Neural progenitor cell (in vitro differentiated cells): ENCODE data around the gene SPINK5. TPM values are rescaled to one million over a fixed set of nuclear protein-coding genes. Genes with fewer than 3 reads are reported as not detected.

Experiments
- DNase-seq: peaks from one replicate; pipeline ENCODE4 v3.0.0-alpha.2; 2016; ENCODE audit warnings: low spot score
- H2AFZ ChIP-seq: fragments of 200-600 bp; sonication (generic); replicated peaks from 2 replicates; pipeline ENCODE4 v1.6.1; 2016; ENCODE audit warnings: antibody characterized with exemption
- H3F3A ChIP-seq: fragments of 200-600 bp; sonication (generic); 2 replicates; pipeline ENCODE4 v1.6.1; 2016; ENCODE audit warnings: antibody characterized with exemption, low read depth
- H3K27ac ChIP-seq: fragments of 200-600 bp; sonication (generic); 2 replicates; pipeline ENCODE4 v1.5.1; 2016; ENCODE audit warnings: mild to moderate bottlenecking
- H3K27me3 ChIP-seq: fragments of 200-600 bp; sonication (generic); 2 replicates; pipeline ENCODE4 v1.6.1; 2016; ENCODE audit warnings: mild to moderate bottlenecking, moderate library complexity
- H3K36me3 ChIP-seq: fragments of 200-600 bp; sonication (generic); 2 replicates; pipeline ENCODE4 v1.5.1; 2016
- H3K4me1 ChIP-seq: fragments of 200-600 bp; sonication (generic); 2 replicates; pipeline ENCODE4 v1.6.1; 2016; ENCODE audit warnings: mixed run types
- H3K4me2 ChIP-seq: fragments of 200-600 bp; sonication (generic); 2 replicates; pipeline ENCODE4 v1.6.1; 2016
- H3K4me3 ChIP-seq: fragments of 200-600 bp; sonication (generic); 2 replicates; pipeline ENCODE4 v1.5.1; 2016
- H3K79me2 ChIP-seq: fragments of 200-600 bp; sonication (generic); 2 replicates; pipeline ENCODE4 v1.6.1; 2016; ENCODE audit warnings: low read depth
- H3K9ac ChIP-seq: fragments of 200-600 bp; sonication (generic); 2 replicates; pipeline ENCODE4 v1.6.1; 2016
- H3K9me3 ChIP-seq: fragments of 200-600 bp; sonication (generic); 2 replicates; pipeline ENCODE4 v1.5.1; 2016; ENCODE audit warnings: low read depth
- H4K20me1 ChIP-seq: fragments of 200-600 bp; sonication (generic); 2 replicates; pipeline ENCODE4 v1.6.1; 2016; ENCODE audit warnings: low read depth
- H3K27ac Mint-ChIP-seq: 3 replicates; pipeline ENCODE4 v1.8.0; 2021; ENCODE audit warnings: mixed read lengths
- H3K27me3 Mint-ChIP-seq: 2 replicates; pipeline ENCODE4 v1.8.0; 2022; ENCODE audit warnings: low read depth, mild to moderate bottlenecking, inconsistent platforms, moderate library complexity, mixed read lengths; ENCODE audit not compliant: insufficient read depth
- H3K36me3 Mint-ChIP-seq: 3 replicates; pipeline ENCODE4 v1.8.0; 2021; ENCODE audit warnings: mixed read lengths
- H3K4me1 Mint-ChIP-seq: 3 replicates; pipeline ENCODE4 v1.8.0; 2021; ENCODE audit warnings: mixed read lengths
- H3K4me3 Mint-ChIP-seq: 3 replicates; pipeline ENCODE4 v1.8.0; 2021; ENCODE audit warnings: mild to moderate bottlenecking, moderate library complexity, mixed read lengths
- H3K9me3 Mint-ChIP-seq: 3 replicates; pipeline ENCODE4 v1.8.0; 2020; ENCODE audit warnings: mixed read lengths
- CTCF ChIP-seq: fragments of 200-600 bp; sonication (generic); IDR thresholded peaks from 2 replicates; pipeline ENCODE4 v1.5.1; 2017; ENCODE audit warnings: antibody characterized with exemption, mild to moderate bottlenecking
- EZH2 ChIP-seq: fragments of 200-600 bp; sonication (generic); IDR thresholded peaks from 2 replicates; pipeline ENCODE4 v1.6.1; 2017; ENCODE audit warnings: antibody characterized with exemption, mild to moderate bottlenecking, moderate library complexity
- EZH2phosphoT487 ChIP-seq: fragments of 200-600 bp; sonication (generic); IDR thresholded peaks from 2 replicates; pipeline ENCODE4 v1.6.1; 2017; ENCODE audit warnings: antibody characterized with exemption
- total RNA-seq: library from RNA; depleted of rRNA; stranded (reverse); fragments of >200 nt; gene quantifications from 2 replicates; pipeline ENCODE4 v1.2.3, GENCODE V29; 2015; ENCODE audit warnings: low replicate concordance

The SPINK5 gene
- total RNA-seq, 1 donor from 2014 or later = 18.1 TPM

- H3K4me3 Mint-ChIP-seq = no peak overlapping the region
- no peak for TF ChIP-seq CTCF
- TF ChIP-seq EZH2 = no peak
- no peak for TF ChIP-seq EZH2phosphoT487
- DNase-seq = no peak
- H3K27me3 ChIP-seq = no peaks in the 10 kb centered on the region
- no peak overlapping the region for H2AFZ ChIP-seq
- peaks cover 2% of the 10 kb centered on the region for H3K9me3 ChIP-seq
- H3K9me3 Mint-ChIP-seq = peaks cover 10% of the 10 kb centered on the region
- no peaks in the 10 kb centered on the region for H3K4me1 Mint-ChIP-seq
- H4K20me1 ChIP-seq = no peaks in the 10 kb centered on the region
- peaks cover 2% of the 10 kb centered on the region for H3K36me3 Mint-ChIP-seq
- no peak overlapping the region for H3K27ac Mint-ChIP-seq
- no peak overlapping the region for H3K27ac ChIP-seq
- H3K4me3 ChIP-seq = no peak overlapping the region
- no peaks in the 10 kb centered on the region for H3K4me1 ChIP-seq
- no peaks in the 10 kb centered on the region for H3K79me2 ChIP-seq
- H3K27me3 Mint-ChIP-seq = no peaks in the 10 kb centered on the region
- no peak overlapping the region for H3K4me2 ChIP-seq
- H3K36me3 ChIP-seq = no peaks in the 10 kb centered on the region
- H3K9ac ChIP-seq = no peak overlapping the region
- H3F3A ChIP-seq = no peaks in the 10 kb centered on the region
Measured at GRCh38 chr5:148060881-148061280, 2.9 kb upstream of the SPINK5 start.

- Histone ChIP-seq H3F3A (no peaks in the 10 kb centered on the region), H3K9me3 (no peaks in the 10 kb centered on the region), H3K4me2 (no peak overlapping the region), H3K9ac (no peak overlapping the region), H3K36me3 (no peaks in the 10 kb centered on the region), H3K27ac (no peak overlapping the region), H2AFZ (no peak overlapping the region), H3K4me3 (no peak overlapping the region), H3K79me2 (no peaks in the 10 kb centered on the region), H3K4me1 (peaks cover 4% of the 10 kb centered on the region), H3K27me3 (no peaks in the 10 kb centered on the region), H4K20me1 (no peaks in the 10 kb centered on the region)
- DNase-seq = peak; percentile 4
- H3K27me3 Mint-ChIP-seq = no peaks in the 10 kb centered on the region
- H3K36me3 Mint-ChIP-seq = no peaks in the 10 kb centered on the region
- peaks cover 3% of the 10 kb centered on the region for H3K4me1 Mint-ChIP-seq
- no peaks in the 10 kb centered on the region for H3K9me3 Mint-ChIP-seq
- TF ChIP-seq EZH2phosphoT487 (no peak), EZH2 (no peak), CTCF (no peak)
- no peak overlapping the region for H3K27ac Mint-ChIP-seq
- H3K4me3 Mint-ChIP-seq = no peak overlapping the region
Measured at GRCh38 chr5:148070621-148071020, 6.8 kb downstream of the SPINK5 start.

GRCh38 chr5:148072207-148072606 lies 8.4 kb downstream of the SPINK5 start:
- H3K4me3 Mint-ChIP-seq = no peak overlapping the region

More at GRCh38 chr5:148072207-148072606, 8.4 kb downstream of the SPINK5 start:
- Mint-ChIP-seq H3K9me3 (peaks cover 5% of the 10 kb centered on the region), H3K36me3 (peaks cover 1% of the 10 kb centered on the region), H3K27ac (no peak overlapping the region), H3K4me1 (no peaks in the 10 kb centered on the region), H3K27me3 (no peaks in the 10 kb centered on the region)
- H3K9ac ChIP-seq = no peak overlapping the region
- no peaks in the 10 kb centered on the region for H3K79me2 ChIP-seq
- no peaks in the 10 kb centered on the region for H3F3A ChIP-seq
- H3K27me3 ChIP-seq = no peaks in the 10 kb centered on the region
- TF ChIP-seq EZH2 (no peak), EZH2phosphoT487 (no peak), CTCF (no peak)
- no peaks in the 10 kb centered on the region for H3K9me3 ChIP-seq
- H2AFZ ChIP-seq = no peak overlapping the region
- no peak overlapping the region for H3K27ac ChIP-seq
- DNase-seq = no peak
- peaks cover 4% of the 10 kb centered on the region for H3K4me1 ChIP-seq
- no peak overlapping the region for H3K4me2 ChIP-seq
- no peak overlapping the region for H3K4me3 ChIP-seq
- H4K20me1 ChIP-seq = no peaks in the 10 kb centered on the region
- H3K36me3 ChIP-seq = no peaks in the 10 kb centered on the region
